Upper lobe of left lung (tissue), 6 donors: ENCODE measurements around the gene ATCAY. TPM values are rescaled to one million over a fixed set of nuclear protein-coding genes. Genes with fewer than 3 reads are reported as not detected.

Source experiments
- ATAC-seq, 2 donors: fragments of 200-7000 bp; cut with Tn5 transposase; one replicate each; pipeline ENCODE4 v1.9.1; 2022; ENCODE audit warnings: mild to moderate bottlenecking in 2 of 2, moderate library complexity in 2 of 2; ENCODE audit not compliant: low FRiP score in 2 of 2
- DNase-seq, 2 donors: peaks; one replicate each; pipeline ENCODE4 v3.0.0-alpha.2; 2019 to 2020
- H3K27ac ChIP-seq, 4 donors: fragments of 200-600 bp; sonication (generic); one replicate each; pipeline ENCODE4 v1.5.1; 2016 to 2019
- H3K27me3 ChIP-seq, 4 donors: fragments of 200-600 bp; sonication (generic); one replicate each; pipeline ENCODE4 v1.5.1; 2017 to 2019
- H3K36me3 ChIP-seq, 4 donors: fragments of 200-600 bp; sonication (generic); one replicate each; pipeline ENCODE4 v1.5.1; 2016 to 2019
- H3K4me1 ChIP-seq, 4 donors: fragments of 200-600 bp; sonication (generic); one replicate each; pipeline ENCODE4 v1.5.1; 2018 to 2019
- H3K4me3 ChIP-seq, 4 donors: fragments of 200-600 bp; sonication (generic); one replicate each; pipeline ENCODE4 v1.5.1; 2017 to 2019; ENCODE audit warnings: mild to moderate bottlenecking in 2 of 4, moderate library complexity in 1 of 4
- H3K9me3 ChIP-seq, 4 donors: fragments of 200-600 bp; sonication (generic); one replicate each; pipeline ENCODE4 v1.5.1; 2018 to 2019
- EP300 ChIP-seq, 4 donors: sonication (generic); formaldehyde crosslinking; IDR thresholded peaks; one replicate each; pipeline ENCODE4 v1.5.1; 2017; ENCODE audit warnings: antibody characterized with exemption in 4 of 4, control low read depth in 2 of 4
- POLR2A ChIP-seq, 4 donors: fragments of 450-650 bp; IDR thresholded peaks; one replicate each; pipeline ENCODE4 v1.5.1; 2016 to 2017; ENCODE audit warnings: antibody characterized with exemption in 4 of 4, mild to moderate bottlenecking in 2 of 4
- POLR2AphosphoS5 ChIP-seq, 2 donors: sonication (generic); formaldehyde crosslinking; IDR thresholded peaks; one replicate each; pipeline ENCODE4 v1.5.1; 2017; ENCODE audit warnings: antibody characterized with exemption in 2 of 2
- WGBS, 2 donors: methylation state at CpG; one replicate each; pipeline ENCODE4 v1.1.5; 2017 to 2018; 5-methylcytosine and 5-hydroxymethylcytosine counted together
- total RNA-seq, 6 donors: library from RNA; depleted of rRNA in 4 of 6; stranded (reverse); fragments of >200 nt in 4 of 6; gene quantifications; one replicate each; pipeline versions ENCODE4 v1.1.0 to v1.2.1, GENCODE V29; 2016 to 2021
- TF ChIP-seq, protein P1 (sequence below), 6 experiments: fragments of 450-650 bp in 4 of 6; fragments of 200-600 bp in 2 of 6; sonication (generic) in 2 of 6; IDR thresholded peaks; one replicate each; pipeline ENCODE4 v1.5.1; 2016 to 2019; ENCODE audit warnings: antibody characterized with exemption in 6 of 6
- donor health status: DM: no; HTN: no; CAD: no; lungs with moderate emphysema.
- donor health status: DM: no; HTN: yes; CAD: no; lungs with severe emphysema.

Gene ATCAY
- total RNA-seq: not detected

- no peaks in the 10 kb centered on the region for H3K9me3 ChIP-seq
- H3K27me3 ChIP-seq: peaks cover 0 to 25% (median 16%) of the 10 kb centered on the region in 4 donors
- no peaks in the 10 kb centered on the region for H3K36me3 ChIP-seq
- peaks cover 0 to 8% (median 0%) of the 10 kb centered on the region in 4 donors for H3K4me1 ChIP-seq
- 2 to 6% methylated on average over 20 to 33 of the region's 49 CpGs for WGBS, 2 donors
- no peak within 1 kb of the TSS for H3K27ac ChIP-seq
- H3K4me3 ChIP-seq: no peak within 1 kb of the TSS
- ATAC-seq (no peak), DNase-seq (peak in 1 of 2 donors; percentile 77)
- TF ChIP-seq EP300 (IDR thresholded peaks at IDR 0.05): no peak
- TF ChIP-seq, protein P1, sequence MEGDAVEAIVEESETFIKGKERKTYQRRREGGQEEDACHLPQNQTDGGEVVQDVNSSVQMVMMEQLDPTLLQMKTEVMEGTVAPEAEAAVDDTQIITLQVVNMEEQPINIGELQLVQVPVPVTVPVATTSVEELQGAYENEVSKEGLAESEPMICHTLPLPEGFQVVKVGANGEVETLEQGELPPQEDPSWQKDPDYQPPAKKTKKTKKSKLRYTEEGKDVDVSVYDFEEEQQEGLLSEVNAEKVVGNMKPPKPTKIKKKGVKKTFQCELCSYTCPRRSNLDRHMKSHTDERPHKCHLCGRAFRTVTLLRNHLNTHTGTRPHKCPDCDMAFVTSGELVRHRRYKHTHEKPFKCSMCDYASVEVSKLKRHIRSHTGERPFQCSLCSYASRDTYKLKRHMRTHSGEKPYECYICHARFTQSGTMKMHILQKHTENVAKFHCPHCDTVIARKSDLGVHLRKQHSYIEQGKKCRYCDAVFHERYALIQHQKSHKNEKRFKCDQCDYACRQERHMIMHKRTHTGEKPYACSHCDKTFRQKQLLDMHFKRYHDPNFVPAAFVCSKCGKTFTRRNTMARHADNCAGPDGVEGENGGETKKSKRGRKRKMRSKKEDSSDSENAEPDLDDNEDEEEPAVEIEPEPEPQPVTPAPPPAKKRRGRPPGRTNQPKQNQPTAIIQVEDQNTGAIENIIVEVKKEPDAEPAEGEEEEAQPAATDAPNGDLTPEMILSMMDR (IDR thresholded peaks at IDR 0.05): no peak
- no peak for TF ChIP-seq POLR2A (IDR thresholded peaks at IDR 0.05)
- TF ChIP-seq POLR2AphosphoS5 (IDR thresholded peaks at IDR 0.05): no peak
These were observed at the start of gene ATCAY for GRCh38 chr19:3880471-3881271. ATCAY (plus strand) TSS chr19:3880685; CDS start chr19:3885768, 5,083 bp downstream.

- DNase-seq (no peak), ATAC-seq (no peak)
- TF ChIP-seq POLR2A (IDR thresholded peaks at IDR 0.05): no peak
- TF ChIP-seq POLR2AphosphoS5 (IDR thresholded peaks at IDR 0.05): no peak
- TF ChIP-seq, protein P1 (IDR thresholded peaks at IDR 0.05): no peak
- no peak for TF ChIP-seq EP300 (IDR thresholded peaks at IDR 0.05)
- Histone ChIP-seq H3K4me3 (no peak overlapping the region), H3K27me3 (no peaks in the 10 kb centered on the region), H3K9me3 (no peaks in the 10 kb centered on the region), H3K36me3 (no peaks in the 10 kb centered on the region), H3K27ac (no peak overlapping the region), H3K4me1 (no peaks in the 10 kb centered on the region)
- WGBS, 2 donors: 68 to 72% methylated on average over 17 to 19 of the region's 19 CpGs
These were observed 48.9 kb upstream of the ATCAY start for GRCh38 chr19:3831601-3832000.

DNA sequence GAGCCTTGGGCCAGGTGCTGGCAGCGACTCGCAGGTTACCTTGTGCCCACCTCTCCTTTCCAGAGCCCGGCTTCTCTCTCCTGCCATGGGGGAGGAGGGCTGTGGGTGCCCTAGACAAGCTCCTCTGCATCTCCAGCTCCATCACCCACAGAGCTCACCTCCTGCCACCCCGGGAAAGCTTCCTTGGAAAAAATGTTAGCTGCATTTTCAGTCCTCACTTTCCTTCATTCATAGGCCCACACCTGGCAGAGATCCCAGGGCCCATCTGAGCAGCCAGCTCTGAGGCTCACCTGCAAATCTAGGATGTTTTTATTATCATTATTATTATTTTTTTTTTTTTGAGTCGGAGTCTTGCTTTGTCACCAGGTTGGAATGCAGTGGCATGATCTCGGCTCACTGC lies 48.5 kb upstream of the ATCAY start:
- Histone ChIP-seq H3K36me3 (no peaks in the 10 kb centered on the region), H3K9me3 (no peaks in the 10 kb centered on the region), H3K4me1 (no peaks in the 10 kb centered on the region), H3K27ac (no peak overlapping the region), H3K27me3 (no peaks in the 10 kb centered on the region), H3K4me3 (no peak overlapping the region)
- 80 to 95% methylated on average over 4 to 6 of the region's 6 CpGs for WGBS, 2 donors
- TF ChIP-seq, protein P1 (IDR thresholded peaks at IDR 0.05): no peak
- TF ChIP-seq POLR2A (IDR thresholded peaks at IDR 0.05) (no peak), POLR2AphosphoS5 (IDR thresholded peaks at IDR 0.05) (no peak), EP300 (IDR thresholded peaks at IDR 0.05) (no peak)
- no peak for ATAC-seq
- no peak for DNase-seq

DNA sequence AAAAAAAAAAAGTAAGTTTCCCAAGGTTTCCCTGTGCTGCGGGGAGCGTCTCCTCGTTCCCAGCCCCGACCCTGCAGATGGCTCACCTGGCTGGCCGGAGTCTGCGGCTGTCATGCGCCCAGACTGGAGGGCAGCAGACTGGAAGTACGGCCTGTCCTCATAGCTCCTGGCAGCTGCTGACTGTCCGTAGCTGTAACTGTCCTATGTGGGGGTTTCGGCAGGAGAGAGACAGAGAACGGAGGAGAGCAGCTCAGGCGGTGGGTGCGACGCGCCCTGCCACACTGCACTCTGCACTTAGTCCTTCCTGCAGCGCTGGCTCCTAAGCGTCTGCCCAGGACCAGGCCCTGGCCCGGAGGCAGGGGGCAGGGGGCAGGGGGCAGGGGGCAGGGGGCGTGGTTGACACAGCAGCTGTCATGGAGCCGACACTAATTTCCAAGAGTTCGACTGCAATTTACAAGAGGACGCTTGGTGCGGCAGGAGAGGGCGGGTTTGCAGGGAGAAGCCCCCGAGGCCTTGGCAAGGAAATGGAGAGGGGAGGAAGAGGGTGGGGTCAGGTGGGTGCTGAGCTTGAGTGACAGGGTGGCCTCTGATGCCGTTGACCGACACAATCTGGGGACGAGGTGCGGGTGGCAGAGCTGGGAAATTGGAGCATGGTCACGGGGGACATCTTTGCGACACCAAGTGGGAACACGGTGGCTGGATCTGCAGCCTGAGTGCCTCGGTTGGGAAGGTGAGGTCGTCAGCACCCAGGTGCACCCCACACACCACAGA lies 46.7 kb upstream of the ATCAY start:
- 63 to 64% methylated on average over 32 to 34 of the region's 34 CpGs for WGBS, 2 donors
- no peaks in the 10 kb centered on the region for H3K9me3 ChIP-seq
- TF ChIP-seq POLR2A (IDR thresholded peaks at IDR 0.05) (no peak), POLR2AphosphoS5 (IDR thresholded peaks at IDR 0.05) (no peak), EP300 (IDR thresholded peaks at IDR 0.05) (no peak)
- TF ChIP-seq, protein P1 (IDR thresholded peaks at IDR 0.05): no peak
- ATAC-seq (no peak), DNase-seq (no peak)
- H3K27me3 ChIP-seq: no peaks in the 10 kb centered on the region
- H3K4me3 ChIP-seq: no peak overlapping the region
- no peaks in the 10 kb centered on the region for H3K36me3 ChIP-seq
- H3K27ac ChIP-seq: no peak overlapping the region
- H3K4me1 ChIP-seq: no peaks in the 10 kb centered on the region
